ENCODE results near the gene KIF21B.

- TF ChIP-seq CTCF (IDR thresholded peaks at IDR 0.05) (no peak), POLR2A (IDR thresholded peaks at IDR 0.05) (no peak)
Measured at GRCh38 chr1:201007481-201007880, 16.0 kb downstream of the KIF21B start.

Data from uterus (tissue), 2 donors.